Left hindlimb (tissue), 1 donor: ENCODE data around the gene NRG3.
"Not testable (repeated sequence)": the region's sequence is repeated elsewhere in the genome, so short reads cannot be mapped to it uniquely, and the experiment has no call there.

Experiments
- DNase-seq: peaks from one replicate; pipeline ENCODE4 v3.0.0-alpha.2; 2018

Gene NRG3

DNA sequence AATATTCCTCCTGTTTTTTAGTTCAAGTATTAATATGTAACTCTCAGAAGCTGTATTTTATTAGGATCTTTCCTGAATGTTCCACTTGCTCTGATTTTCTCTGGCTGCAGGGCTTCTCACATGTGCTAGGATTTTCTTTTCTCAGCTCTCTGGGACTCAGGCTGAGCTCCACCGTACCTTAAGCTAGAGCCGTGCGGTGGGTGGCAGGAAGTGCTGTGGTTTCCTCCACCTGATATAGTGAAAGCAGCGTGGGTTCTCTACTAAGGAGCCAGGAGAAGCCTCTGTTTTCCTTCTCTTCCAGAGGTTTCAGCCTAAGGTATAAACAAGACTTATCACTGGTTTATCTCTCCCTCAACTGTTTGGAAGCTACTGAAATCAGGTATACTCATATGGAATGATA lies 433.6 kb downstream of the NRG3 start:
- no peak for DNase-seq

DNA sequence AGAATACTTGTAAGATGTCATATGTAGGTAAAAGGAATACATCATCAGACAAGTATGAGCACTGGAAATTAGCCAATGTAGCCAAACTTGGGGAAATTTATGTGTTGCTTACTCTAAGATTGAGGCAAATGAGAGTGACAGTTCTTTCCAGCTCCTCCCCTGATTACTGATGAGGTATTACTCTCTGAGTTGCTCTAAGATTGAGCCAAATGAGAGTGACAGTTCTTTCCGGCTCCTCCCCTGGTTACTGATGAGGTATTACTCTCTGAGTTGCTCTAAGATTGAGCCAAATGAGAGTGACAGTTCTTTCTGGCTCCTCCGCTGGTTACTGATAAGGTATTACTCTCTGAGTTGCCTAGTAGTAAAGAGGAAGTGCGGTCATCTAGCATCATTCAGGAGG lies 435.8 kb downstream of the NRG3 start:
- DNase-seq, result no peak

DNA sequence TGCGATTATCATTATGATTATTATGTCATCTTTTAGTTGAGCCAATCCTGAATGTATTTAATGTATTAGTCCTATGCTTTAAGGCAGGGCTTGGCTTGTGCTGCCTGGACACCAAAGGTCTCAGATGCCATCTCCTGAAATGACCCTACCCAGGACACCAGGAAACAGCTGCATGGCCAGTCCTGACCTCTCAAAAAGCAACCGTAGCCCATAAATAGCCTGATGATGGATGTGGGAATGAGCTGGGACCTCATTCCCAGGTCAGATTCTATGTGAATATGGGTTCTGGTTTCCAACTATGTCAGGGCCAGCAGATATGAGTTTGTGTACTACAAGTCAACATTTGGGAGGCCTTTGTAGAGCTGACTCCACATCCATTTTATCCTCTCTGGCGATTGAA lies 438.4 kb downstream of the NRG3 start:
- DNase-seq, result no peak

DNA sequence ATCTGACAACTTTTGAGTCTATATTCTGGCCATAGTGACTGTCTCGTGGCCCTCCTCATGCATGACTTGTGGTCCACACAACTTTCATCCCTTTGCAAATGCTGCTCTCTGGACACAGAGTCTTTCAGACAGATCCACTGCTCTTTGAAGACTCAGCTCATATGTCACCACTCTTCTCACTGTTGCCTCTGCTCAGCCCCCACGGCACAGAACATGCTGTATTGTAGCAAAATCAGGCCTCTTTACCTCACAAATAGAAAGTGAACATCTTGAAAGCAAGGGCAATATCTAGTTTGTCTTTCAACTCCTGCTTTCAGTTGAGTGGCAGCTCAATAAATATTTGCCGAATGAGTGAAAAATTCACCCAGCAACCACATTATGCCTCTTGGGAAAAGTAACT lies 443.5 kb downstream of the NRG3 start:
- DNase-seq, result no peak

DNA sequence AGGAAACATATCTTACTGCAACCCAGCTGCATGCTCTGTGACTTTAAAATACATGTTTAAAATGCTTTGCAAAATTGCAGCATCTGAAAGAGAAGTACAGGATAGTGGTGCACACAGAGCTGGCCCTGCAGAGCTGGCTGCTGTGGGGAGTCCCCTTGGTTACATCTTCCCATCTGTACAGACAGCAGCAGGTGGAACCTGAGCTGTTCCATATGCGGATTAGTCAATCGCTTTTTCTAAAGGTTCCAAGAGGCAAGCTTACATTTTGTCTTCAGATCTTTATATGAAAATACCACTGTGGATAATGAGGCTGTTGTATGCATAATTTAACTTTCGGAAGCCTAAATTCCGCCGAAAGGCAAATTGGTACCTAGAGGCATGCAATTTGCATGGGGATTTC lies 444.1 kb downstream of the NRG3 start:
- DNase-seq, result no peak

DNA sequence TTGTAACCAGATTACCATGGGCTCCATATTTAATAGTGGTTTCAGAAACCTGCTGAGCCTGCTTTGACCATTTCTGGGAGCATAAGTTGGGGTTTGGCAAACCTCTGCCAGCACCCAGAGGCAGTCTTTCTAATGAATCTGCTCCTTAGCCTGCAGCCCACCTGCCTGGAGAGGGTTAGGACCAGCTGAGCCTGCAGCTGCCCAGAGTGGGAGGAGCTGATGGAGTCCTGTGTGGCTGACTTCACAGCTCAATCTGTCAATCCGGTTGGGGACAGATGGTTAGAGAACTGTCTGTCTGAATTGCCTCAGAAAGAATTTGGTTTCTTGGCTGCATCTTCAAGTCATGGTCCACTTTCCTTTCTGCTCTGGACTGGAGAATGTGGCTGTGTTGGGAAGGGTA lies 444.6 kb downstream of the NRG3 start:
- DNase-seq, result no peak

DNA sequence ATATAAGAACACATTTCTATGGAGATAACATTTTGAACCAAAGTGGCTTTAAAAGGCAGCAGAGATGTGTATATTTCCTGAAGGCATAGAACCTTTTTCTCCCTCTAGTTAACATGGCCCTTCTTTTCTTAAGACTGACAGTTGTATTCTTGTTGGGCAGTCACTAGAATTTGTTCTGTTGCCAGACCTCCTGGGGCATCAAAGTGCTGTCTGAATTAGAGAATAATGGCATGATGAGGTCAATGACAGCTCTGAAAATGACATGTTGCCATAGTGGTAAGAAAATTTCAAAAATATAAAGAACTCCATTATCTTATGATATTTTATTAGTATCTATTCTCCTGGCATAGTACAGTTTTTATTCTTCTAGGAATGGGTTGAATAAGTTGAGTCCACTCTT lies 446.7 kb downstream of the NRG3 start:
- DNase-seq, result no peak

DNA sequence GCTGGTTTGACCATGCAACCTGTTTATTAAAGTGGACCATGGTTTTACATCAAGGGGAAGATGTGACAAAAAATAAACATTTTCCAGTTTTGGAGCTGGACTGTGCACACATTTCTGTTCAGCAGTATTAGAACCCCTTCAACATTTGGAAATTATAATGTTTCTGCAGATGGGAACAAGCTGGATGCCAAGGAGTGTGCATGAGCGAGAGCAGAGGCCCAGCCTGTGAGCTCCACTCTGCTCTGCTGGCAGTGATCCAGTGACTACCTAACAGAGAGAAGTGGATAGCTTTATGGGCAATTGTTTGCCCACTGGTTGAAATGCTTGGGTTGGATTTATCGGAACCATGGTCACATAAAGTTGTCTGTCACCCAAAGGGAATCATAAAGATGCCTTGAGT lies 456.7 kb downstream of the NRG3 start:
- no peak for DNase-seq

DNA sequence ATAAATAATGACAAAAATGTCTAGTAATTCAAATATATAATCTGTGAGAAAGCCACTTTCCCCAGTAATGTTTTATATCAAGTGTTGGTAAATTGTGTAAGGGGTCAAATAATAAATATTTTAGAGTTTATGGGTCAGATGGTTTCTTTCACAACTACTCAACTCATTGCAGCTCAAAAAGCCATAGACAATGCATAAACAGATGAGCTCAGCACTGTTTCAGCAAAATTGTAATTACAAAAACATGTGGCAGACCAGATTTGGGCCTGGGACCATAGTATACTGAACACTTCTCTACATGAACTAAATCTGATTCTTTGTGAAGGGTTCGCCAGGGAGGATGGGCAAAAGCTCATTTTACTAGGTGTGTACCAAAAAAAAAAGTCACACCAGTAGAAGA lies 460.8 kb downstream of the NRG3 start:
- no peak for DNase-seq

DNA sequence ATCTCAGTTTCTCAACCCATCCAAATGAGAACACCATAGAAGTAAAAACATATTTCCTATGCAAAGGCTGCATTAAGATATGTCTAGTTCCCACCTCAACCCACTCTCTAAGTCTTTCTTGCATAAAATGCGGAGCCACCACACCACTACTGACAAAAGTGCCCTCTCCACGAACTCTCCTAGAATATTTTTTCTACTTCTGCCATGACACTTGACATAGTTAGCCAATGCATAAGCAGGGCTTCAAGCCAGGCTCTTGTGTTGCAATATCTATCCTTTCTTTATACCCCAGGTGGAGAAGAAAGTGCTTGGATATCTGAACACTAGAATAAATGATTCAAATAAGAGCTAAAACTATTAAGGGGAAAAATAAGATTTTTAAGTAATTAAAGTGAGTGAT lies 465.2 kb downstream of the NRG3 start:
- DNase-seq, result no peak

DNA sequence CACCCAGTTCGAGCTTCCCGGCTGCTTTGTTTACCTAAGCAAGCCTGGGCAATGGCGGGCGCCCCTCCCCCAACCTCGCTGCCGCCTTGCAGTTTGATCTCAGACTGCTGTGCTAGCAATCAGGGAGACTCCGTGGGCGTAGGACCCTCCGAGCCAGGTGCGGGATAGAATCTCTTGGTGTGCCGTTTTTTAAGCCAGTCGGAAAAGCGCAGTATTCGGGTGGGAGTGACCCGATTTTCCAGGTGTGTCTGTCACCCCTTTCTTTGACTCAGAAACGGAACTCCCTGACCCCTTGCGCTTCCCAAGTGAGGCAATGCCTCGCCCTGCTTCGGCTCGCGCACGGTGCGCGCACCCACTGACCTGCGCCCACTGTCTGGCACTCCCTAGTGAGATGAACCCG lies 474.6 kb downstream of the NRG3 start:
- DNase-seq, result not testable (repeated sequence)

DNA sequence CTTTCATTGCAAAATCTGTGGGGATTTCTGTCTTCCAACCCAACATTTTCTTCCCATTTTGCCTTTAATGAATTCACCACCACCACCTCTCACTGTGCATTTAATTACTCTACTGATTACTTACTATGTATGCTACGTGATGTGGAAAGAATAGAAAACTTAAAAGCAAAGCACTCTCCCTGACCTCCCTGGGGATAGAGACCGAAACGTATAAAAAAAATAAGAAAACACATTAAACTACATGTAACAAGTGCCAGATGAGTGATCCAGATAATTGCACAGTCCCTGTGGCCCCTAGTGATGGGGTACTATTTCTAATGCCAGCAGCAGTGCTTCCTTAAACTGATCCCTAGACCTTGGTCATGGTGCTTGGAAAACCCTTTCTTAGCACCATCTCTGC lies 478.4 kb downstream of the NRG3 start:
- DNase-seq, result no peak

DNA sequence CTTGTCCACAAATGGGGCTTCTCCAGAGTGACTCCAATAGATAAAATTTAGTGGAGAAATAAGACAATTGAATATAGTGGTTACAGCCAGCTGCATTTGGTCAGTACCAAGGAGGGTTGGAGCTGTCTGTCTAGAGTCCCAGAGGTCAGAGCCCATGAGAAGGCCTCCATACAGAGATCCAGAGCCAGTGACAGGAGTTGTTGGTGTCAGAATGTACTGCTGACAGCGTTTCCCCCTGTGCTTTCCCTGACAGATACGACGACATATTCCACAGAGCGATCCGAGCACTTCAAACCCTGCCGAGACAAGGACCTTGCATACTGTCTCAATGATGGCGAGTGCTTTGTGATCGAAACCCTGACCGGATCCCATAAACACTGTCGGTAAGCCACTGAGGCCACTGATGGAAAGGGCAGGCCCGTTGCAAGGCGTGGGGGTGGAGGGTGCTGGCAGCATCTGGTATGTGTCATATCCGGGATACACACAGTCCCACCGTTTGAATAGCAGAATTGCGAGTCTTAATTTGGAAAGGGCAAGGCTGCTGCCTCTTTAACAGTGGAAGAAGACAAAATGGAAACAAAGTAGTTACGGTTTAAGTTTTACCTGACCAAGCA lies 483.6 kb downstream of the NRG3 start:
- DNase-seq, result no peak

DNA sequence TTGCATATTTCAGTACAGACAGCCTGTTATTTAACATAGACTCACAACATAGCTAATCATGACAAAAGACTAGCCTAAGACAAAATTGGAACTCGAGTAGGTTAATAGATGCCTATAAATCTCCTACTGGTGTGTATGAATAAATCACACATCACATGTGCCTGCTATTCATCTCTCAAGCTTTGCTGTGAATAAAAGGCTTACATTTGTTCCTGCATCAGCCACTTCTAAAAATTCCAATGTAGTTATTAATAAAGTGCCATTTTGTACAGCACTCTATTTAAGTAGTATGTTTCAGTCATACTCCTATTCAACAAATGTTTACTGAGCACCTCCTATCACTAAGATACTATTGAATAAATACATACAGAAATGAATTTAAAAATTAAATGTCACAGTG lies 486.3 kb downstream of the NRG3 start:
- DNase-seq, result no peak

DNA sequence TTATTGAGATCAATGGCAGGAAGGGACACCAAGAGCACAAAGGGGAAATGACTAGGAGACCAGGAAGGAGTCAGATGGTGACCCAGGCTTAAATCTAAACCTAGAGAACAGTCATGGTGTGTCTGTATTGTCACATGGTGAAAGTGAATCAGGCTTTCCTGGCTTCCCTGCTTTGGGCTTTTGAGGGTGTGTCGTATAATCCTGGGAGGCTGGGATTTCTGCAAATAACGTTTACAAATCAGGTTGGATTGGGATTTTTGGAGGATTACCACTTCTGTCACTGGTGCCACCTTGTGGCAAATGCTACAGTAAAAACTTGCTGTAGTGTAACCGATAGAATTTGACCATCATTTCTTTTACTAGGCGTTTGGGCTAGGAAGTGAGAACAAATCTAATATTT lies 502.6 kb downstream of the NRG3 start:
- no peak for DNase-seq

DNA sequence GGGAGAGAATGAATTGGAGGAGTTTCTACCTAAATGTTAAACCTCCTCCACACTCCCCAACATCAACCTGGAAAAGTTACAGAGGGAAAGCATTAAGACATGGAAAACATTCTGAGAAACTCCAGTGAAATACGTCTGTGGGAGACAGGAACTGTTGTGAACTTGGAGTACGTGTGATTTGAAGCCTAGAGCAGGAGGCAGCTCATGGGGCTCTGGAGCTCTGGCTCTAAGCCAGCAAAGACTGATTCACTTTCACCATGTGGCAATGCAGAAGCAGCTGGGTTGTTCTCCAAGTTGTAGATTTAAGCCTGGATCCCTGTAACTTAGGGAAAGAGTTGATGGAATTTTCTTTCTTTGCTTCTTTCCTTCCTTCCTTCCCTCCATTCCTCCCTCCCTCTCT lies 503.2 kb downstream of the NRG3 start:
- no peak for DNase-seq

DNA sequence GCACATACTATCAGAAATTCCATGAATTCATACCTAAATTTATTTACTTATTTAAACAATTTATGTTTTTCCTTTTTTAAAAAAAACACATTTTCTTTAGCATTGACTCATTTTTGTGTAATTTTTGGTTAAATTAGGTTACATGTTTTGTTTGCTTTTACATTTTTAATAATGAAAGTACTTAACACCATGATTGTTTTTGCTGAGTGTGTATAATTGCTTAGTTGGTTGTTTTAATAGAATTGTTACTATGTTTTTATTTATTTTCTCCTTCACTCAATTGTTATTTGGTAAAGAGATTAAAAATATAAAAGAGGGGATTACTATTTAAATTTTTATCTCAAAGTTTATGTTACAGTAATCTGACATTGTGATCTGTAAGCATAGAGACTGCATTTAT lies 508.4 kb downstream of the NRG3 start:
- DNase-seq, result no peak

DNA sequence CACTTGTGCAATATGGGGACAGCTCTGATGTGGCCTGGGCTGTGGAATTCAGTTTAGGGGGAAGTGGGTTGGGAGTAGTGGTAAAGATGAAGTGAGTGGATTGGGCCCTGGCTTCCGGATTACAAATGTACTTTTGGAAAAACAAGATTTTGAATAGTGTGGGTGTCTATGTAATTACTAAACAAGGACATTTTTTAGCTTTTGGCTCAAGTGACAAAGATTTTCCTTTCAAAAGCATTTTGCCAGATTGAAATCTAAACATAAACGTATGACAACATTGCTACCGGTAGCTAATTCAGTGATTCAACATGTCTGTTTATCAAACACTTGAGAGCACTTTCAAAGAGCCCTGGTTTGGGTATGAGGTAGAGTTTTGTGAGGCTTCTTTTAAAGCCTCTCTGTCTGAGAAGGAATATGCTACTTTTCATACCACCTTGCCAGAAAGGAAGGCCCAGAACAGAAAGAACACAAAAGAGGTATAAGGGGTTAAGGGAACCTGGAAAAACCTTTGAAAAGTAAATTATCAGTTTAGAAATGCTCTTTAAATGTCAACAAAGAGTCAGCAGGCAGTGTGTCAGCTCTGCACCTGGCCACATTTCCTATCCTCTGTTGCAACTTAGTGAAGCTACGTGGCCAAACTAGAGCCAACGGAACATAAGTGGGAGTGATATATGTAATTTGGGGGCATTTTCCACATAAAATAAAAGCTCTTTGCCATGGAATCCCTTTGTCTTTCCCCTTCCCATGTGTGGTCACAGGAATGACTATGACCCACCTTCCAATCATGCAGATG lies 516.1 kb downstream of the NRG3 start:
- no peak for DNase-seq

DNA sequence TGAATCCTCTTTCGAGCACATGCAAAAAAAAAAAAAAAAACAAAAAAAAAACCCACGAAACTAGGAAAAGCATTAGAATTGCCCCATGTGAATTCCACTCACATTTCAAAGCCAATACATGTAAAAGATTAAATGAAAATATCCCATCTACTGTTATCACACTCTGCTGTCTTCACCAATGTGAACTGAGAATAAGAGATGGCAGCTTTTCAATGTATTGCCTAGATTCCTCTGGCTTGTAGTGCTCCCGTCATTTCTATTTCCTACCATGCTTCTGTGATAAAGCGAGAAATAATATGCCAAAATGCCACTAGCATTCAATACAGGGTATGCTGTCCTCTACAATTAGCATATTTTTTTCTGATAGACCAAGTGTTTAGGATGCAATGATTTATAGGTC lies 517.0 kb downstream of the NRG3 start:
- DNase-seq, result no peak

DNA sequence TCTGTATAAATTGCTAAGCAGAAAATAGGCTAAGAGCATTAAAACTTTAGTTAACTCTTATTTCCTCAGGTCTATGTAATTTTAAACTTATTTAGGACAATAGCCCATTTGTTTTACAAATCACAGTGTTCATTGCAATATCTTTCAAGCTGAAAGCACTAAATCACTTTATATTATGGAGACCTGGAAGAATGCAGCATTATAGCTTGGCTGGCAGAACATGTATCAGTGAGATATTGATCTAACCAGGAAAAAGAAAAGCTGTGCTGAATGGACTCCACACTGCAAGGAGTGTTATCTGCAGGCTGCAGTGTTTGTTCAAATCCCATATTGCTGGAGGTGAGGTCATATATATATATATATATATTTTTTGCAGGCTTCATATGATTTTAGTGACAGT lies 517.5 kb downstream of the NRG3 start:
- DNase-seq, result no peak

DNA sequence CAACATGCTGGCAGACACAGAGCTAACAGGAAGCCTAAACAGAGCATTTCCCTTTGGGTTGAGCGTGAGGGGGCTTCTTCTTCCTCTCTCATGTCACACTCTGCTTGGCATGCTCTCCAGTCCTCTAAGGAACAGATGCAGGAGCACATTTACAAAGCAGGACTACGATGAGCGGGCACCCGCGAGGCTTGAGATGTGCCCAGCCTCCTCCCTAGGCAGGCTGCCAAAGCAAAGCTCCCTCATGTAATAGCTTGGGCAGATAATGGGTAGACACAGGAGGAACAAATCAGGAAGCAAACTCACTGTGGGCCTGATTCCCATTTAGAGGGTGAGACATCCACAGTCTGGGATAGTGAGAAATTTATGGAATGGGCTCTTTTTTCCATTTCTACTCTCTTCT lies 519.1 kb downstream of the NRG3 start:
- no peak for DNase-seq

DNA sequence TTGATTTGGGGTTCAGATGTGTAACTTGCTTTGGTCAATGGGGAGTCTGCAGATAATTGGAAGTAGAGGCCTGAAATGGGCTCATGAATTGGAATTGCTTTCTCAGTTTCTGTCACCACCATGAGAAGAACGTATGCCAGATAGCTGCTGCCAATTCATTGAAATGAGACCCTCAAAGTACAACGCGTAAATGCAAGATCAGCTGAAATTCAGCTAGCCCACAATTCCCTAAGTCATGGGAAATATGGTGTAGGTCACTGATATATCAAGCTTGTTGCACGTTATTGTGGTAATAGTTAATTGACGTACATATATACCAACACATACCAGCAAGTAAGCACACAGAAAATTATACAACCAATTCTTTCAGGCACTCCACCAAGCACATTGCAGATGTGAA lies 520.0 kb downstream of the NRG3 start:
- DNase-seq, result no peak

DNA sequence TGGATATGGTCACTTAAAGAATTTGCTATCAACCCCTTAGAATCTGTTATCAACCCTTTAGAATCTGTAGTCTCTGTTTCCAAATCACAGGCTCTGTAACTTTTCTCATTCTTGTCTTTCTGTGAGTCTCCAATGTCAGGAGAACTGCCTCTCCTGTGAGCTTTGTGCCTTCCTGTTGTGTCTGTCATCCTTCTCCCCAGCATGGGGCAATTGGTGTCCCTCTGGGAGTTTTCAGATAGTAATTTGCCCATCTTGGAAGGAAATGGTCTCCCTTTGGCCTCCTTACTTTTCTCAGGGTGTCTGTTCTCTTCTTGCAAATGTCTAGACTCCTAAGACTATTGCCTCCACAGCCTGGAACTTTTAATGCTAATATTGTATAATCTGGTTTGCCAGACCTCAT lies 521.9 kb downstream of the NRG3 start:
- DNase-seq, result no peak

DNA sequence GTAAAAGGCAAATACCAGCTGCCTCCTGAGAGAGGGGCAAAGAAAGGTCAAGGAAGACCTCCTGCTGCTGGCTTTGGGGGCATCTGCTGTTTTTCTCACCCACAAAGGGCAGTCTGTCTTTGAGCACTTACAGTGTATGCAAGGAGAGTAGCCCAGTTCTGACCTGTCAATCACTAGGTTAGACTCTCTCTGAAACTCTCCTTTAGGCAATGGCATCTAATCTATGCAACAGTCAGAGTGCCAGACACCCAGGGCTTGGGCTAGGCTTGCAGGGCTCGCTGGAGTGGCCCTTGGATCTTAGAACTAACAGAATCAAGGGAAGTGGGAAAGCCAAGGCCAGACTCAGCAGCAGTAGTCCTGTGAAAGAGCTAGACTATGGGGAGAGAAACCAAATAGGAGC lies 522.9 kb downstream of the NRG3 start:
- no peak for DNase-seq

DNA sequence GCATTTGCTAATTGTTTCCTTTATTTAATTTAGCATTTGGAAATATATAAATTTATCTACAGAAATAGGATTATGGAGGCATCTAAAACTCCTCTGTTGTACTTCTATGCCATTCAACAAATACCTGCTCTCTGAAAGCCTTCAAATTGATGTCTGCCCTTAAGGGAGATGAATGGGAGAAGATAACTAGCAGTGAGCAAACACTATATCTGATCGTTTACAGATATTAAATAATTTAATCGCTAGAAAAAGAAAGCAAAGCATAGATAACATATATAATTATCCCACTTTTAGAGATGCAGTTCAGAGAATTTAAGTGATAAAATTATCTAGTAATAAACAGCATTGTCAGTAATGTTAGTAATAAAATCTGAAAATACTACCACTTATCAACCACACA lies 524.9 kb downstream of the NRG3 start:
- no peak for DNase-seq
